Motor neuron (in vitro differentiated cells): Measurements from ENCODE around the gene FFAR2. TPM values are rescaled to one million over a fixed set of nuclear protein-coding genes. Genes with fewer than 3 reads are reported as not detected.
"Not testable (repeated sequence)": the region's sequence is repeated elsewhere in the genome, so short reads cannot be mapped to it uniquely, and the experiment has no call there.

Experiments used
- ATAC-seq, 8 experiments: fragments of 200-7000 bp; cut with Tn5 transposase; replicated peaks in 6 of 8; 2 replicates each; pipeline ENCODE4 v1.8.0; 2021; ENCODE audit warnings: mild to moderate bottlenecking in 8 of 8, moderate library complexity in 8 of 8
- H3K27ac ChIP-seq, 2 donors: fragments of 250-450 bp; sonication (Bioruptor Pico); 2 replicates each; pipeline ENCODE4 v1.9.0; 2021; ENCODE audit warnings: antibody characterized with exemption in 2 of 2, mild to moderate bottlenecking in 2 of 2, moderate library complexity in 1 of 2
- H3K4me1 ChIP-seq, 2 donors: fragments of 250-450 bp; sonication (Bioruptor Pico); replicated peaks in 1 of 2; 2 replicates each; pipeline ENCODE4 v1.6.1; 2021; ENCODE audit warnings: antibody characterized with exemption in 2 of 2, mild to moderate bottlenecking in 2 of 2, moderate library complexity in 1 of 2
- H3K4me3 ChIP-seq, 5 donors: fragments of 250-450 bp; sonication (Bioruptor Pico); 2 replicates each; pipeline ENCODE4 v1.9.0; 2021; ENCODE audit warnings: antibody characterized with exemption in 5 of 5, mild to moderate bottlenecking in 5 of 5, moderate library complexity in 4 of 5
- WGBS, 10 experiments: fragments of 450-650 bp; shearing (Covaris generic); methylation state at CpG; one replicate each; pipeline ENCODE4 v1.0.0; 2022; 5-methylcytosine and 5-hydroxymethylcytosine counted together
- in situ Hi-C, 9 experiments: fragments of 400-800 bp; cut with MboI; loops; one replicate each; pipeline ENCODE4 v1.15.0; 2021; ENCODE audit warnings: low sequenced_read_pairs in 9 of 9, low pct_unique_long_range_greater_than_20kb in 2 of 9; ENCODE audit not compliant: unreplicated experiment in 9 of 9
- total RNA-seq, 8 experiments: library from RNA; unstranded; fragments of 300-600 nt; gene quantifications; 2 replicates each; pipeline versions ENCODE4 v1.2.3 to v1.2.4, GENCODE V29; 2022

Gene FFAR2
- total RNA-seq, 8 experiments from 2014 or later: 0.13 to 0.52 (median 0.14) TPM; not detected in 4

DNA sequence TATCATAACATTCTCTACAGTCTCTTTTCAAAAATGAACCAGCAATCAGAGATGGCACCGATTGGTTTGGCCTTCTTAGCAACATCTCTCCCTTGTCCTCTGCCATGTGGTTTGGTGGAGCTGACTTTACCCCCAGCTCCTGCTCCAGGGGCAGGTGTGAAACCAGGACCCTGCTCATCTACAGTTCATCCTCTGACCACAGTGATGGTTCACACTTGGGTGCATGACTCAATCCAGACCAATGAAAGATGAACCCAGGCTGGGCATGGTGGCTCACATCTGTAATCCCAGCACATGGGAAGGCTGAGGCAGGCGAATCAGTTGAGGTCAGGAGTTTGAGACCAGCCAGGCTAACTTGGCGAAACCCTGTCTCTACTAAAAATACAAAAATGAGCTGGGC lies 33.6 kb upstream of the FFAR2 start:
- Histone ChIP-seq H3K27ac (no peak overlapping the region), H3K4me3 (no peak overlapping the region), H3K4me1 (no peaks in the 10 kb centered on the region)
- 0 to 89% (median 63%) methylated on average over 1 to 3 of the region's 3 CpGs; no CpG with 5 or more reads in 4 of the 10 experiments for WGBS, 10 experiments
- ATAC-seq: no peak
- in situ Hi-C loops: no loop called here

- WGBS, 10 experiments: 10 to 83% (median 60%) methylated on average over 1 to 6 of the region's 7 CpGs; no CpG with 5 or more reads in 1 of the 10 experiments
- Histone ChIP-seq H3K4me3 (no peak overlapping the region), H3K4me1 (no peaks in the 10 kb centered on the region), H3K27ac (no peak overlapping the region)
- no peak for ATAC-seq
- in situ Hi-C loops: no loop called here
These were observed 31.7 kb upstream of the FFAR2 start for GRCh38 chr19:35416331-35416730.

GRCh38 chr19:35417278-35417677 lies 30.8 kb upstream of the FFAR2 start:
- Histone ChIP-seq H3K27ac (no peak overlapping the region), H3K4me3 (no peak overlapping the region), H3K4me1 (no peaks in the 10 kb centered on the region)
- 14 to 90% (median 49%) methylated on average over 1 to 2 of the region's 2 CpGs; no CpG with 5 or more reads in 4 of the 10 experiments for WGBS, 10 experiments
- ATAC-seq: no peak
- in situ Hi-C loops: no loop called here

GRCh38 chr19:35417713-35418534 lies 30.1 kb upstream of the FFAR2 start:
- no peaks in the 10 kb centered on the region for H3K4me1 ChIP-seq
- in situ Hi-C loops: no loop called here
- H3K27ac ChIP-seq: no peak overlapping the region
- WGBS, 10 experiments: 0 to 71% (median 59%) methylated on average over 1 to 5 of the region's 7 CpGs; no CpG with 5 or more reads in 2 of the 10 experiments
- no peak for ATAC-seq
- no peak overlapping the region for H3K4me3 ChIP-seq

- Histone ChIP-seq H3K27ac (no peak overlapping the region), H3K4me1 (no peaks in the 10 kb centered on the region), H3K4me3 (no peak overlapping the region)
- in situ Hi-C loops: no loop called here
- no peak for ATAC-seq
- 0 to 93% (median 71%) methylated on average over 1 to 3 of the region's 3 CpGs; no CpG with 5 or more reads in 3 of the 10 experiments for WGBS, 10 experiments
These were observed 29.0 kb upstream of the FFAR2 start for GRCh38 chr19:35419046-35419445.

- WGBS, 10 experiments: 29 to 83% (median 51%) methylated on average over 1 to 5 of the region's 5 CpGs
- Histone ChIP-seq H3K27ac (no peak overlapping the region), H3K4me1 (no peaks in the 10 kb centered on the region), H3K4me3 (no peak overlapping the region)
- no peak for ATAC-seq
- in situ Hi-C loops: no loop called here
These were observed 28.3 kb upstream of the FFAR2 start for GRCh38 chr19:35419805-35420204.

DNA sequence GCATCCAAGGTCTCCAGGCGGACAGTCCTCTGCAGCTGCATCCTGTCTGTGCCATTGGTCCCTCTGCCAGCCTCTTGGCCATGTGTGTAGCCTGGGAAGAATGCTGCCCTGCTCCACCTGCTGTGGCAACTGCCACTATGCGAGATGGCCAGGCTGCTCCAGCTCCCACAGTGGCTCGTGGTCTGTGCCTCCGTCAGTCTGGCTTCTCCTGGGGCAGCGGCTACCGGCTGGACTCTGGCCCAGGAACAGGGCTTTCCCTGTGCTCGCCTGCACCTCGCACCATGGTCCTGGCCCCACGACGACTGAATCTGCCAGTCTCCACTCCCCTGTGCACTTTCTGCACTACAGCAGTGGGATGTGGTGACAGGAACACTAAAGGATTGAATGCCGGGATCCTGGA lies 26.7 kb upstream of the FFAR2 start:
- Histone ChIP-seq H3K4me3 (no peak overlapping the region), H3K27ac (no peak overlapping the region), H3K4me1 (no peaks in the 10 kb centered on the region)
- 14 to 100% (median 52%) methylated on average over 1 to 6 of the region's 11 CpGs; no CpG with 5 or more reads in 4 of the 10 experiments for WGBS, 10 experiments
- in situ Hi-C loops: no loop called here
- no peak for ATAC-seq

DNA sequence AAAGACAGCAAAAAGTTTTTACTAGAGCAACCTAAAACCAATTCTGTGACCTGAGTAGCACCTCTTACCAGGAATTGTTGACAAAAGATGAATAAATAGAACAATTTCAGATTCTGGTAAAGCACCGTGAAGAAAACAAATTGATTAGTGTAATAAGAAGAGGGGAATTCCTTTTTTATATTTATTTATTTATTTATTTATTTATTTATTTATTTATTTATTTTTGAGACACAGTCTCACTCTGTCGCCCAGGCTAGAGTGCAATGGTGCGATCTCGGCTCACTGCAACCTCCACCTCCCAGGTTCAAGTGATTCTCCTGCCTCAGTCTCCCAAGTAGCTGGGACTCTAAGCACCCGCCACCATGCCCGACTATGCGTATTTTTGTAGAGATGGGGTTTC lies 24.7 kb upstream of the FFAR2 start:
- H3K4me1 ChIP-seq, in situ Hi-C loops, H3K27ac ChIP-seq, H3K4me3 ChIP-seq, ATAC-seq: not testable (repeated sequence)
- WGBS, 10 experiments: 38 to 100% (median 86%) methylated on average over 1 to 4 of the region's 7 CpGs

DNA sequence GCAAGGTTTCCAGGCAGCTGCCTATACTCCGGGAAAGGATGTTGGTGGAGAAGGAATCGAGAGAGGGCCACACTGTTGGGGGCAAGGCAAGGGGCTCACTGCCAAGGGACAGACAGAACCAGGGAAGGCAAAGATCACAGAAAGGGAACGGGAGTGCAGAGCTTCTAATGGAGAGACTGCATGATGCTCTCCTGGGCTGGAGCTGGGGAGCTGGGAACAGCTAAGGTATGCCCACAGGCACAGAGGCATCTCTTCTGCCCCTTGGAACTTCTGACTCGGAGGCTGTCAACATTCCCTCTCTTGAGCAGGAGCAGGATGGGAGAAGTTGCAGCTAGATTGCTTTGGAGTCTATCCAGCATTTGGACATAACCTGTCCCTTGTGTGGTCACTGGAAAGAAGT lies 22.4 kb upstream of the FFAR2 start:
- Histone ChIP-seq H3K27ac (no peak overlapping the region), H3K4me3 (no peak overlapping the region), H3K4me1 (no peaks in the 10 kb centered on the region)
- in situ Hi-C loops: no loop called here
- ATAC-seq: no peak
- WGBS, 10 experiments: 40 to 100% (median 62%) methylated on average over 1 to 3 of the region's 4 CpGs; no CpG with 5 or more reads in 3 of the 10 experiments

DNA sequence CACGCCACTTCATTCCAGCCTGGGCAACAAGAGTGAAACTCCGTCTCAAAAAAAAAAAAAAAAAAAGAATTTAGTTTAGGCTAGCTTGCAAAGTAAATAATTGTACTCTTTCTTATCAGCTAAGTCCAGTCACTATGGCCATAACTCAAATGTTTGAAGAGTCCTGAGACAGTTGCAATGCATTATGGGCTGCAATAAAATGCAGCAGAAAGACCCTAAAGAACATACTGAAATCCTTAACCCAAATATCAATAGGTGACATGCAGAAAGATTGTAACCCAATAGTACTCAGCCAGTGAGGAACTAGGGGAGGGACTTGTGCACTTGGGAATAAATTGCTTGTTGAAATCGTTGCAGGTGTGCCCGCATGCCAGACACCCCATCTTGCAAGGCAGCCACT lies 20.9 kb upstream of the FFAR2 start:
- in situ Hi-C loops: no loop called here
- WGBS, 10 experiments: 35 to 100% (median 80%) methylated on average over 1 to 3 of the region's 4 CpGs; no CpG with 5 or more reads in 3 of the 10 experiments
- Histone ChIP-seq H3K27ac (no peak overlapping the region), H3K4me1 (no peaks in the 10 kb centered on the region), H3K4me3 (no peak overlapping the region)
- no peak for ATAC-seq

DNA sequence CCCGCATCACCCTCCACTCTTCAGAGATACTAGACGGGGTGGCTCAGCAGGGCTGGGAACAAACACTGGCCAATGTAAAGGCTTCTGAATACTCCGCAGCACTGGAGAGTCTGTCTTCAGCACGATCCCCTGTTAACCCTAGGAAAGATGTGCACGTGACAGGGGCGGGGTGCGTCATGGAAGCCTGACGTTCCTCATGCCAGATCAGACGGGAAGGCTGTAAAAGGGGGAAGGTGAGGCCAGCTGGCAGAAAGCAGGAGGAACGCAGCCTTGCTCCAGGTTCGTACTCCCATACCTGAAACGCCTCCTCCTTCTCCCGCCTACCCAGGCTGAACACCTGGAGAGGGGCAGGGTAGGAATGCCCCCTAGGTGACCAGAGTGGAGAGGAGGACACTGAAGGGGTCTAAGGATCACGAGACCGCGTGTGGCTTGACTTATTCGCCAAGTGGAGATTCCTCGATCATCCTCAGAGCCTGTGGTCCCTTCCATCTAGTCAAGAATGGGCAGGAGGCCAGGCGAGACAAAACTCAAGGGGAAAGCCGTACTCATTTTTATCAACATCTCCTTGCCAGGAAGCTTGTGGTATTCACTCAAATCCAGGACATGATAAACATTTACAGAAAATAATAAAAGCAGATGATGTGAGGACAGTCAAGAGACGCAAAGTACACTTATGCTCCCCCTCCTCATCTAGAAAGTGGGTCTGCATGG lies 18.2 kb upstream of the FFAR2 start:
- no peaks in the 10 kb centered on the region for H3K4me1 ChIP-seq
- in situ Hi-C loops: no loop called here
- WGBS, 10 experiments: 35 to 90% (median 73%) methylated on average over 2 to 12 of the region's 21 CpGs; no CpG with 5 or more reads in 2 of the 10 experiments
- no peak overlapping the region for H3K27ac ChIP-seq
- no peak for ATAC-seq
- no peak overlapping the region for H3K4me3 ChIP-seq

GRCh38 chr19:35430409-35431144 lies 17.5 kb upstream of the FFAR2 start:
- Histone ChIP-seq H3K4me3 (no peak overlapping the region), H3K27ac (no peak overlapping the region), H3K4me1 (no peaks in the 10 kb centered on the region)
- 0 to 83% (median 51%) methylated on average over 1 to 4 of the region's 5 CpGs for WGBS, 10 experiments
- in situ Hi-C loops: no loop called here
- ATAC-seq: no peak
